OCI-LY1 (cell line): ENCODE measurements around the gene EIF2AK2.
A peak's percentile ranks its signal among the peaks of the same experiment; 100 is the strongest.

Experiments used
- EZH2 ChIP-seq: fragments of 200-600 bp; sonication (generic), shearing (Covaris generic); IDR thresholded peaks from 2 replicates; pipeline ENCODE4 v1.8.0; 2017; ENCODE audit warnings: borderline replicate concordance, mixed run types, mild to moderate bottlenecking, antibody characterized with exemption, low read length, moderate library complexity, mixed read lengths
- TF ChIP-seq, protein P1 (sequence below): fragments of 200-600 bp; sonication (generic), shearing (Covaris generic); IDR thresholded peaks from 2 replicates; pipeline ENCODE4 v1.5.1; 2017; ENCODE audit warnings: mild to moderate bottlenecking, antibody characterized with exemption, low read length, moderate library complexity, mixed read lengths

DNA sequence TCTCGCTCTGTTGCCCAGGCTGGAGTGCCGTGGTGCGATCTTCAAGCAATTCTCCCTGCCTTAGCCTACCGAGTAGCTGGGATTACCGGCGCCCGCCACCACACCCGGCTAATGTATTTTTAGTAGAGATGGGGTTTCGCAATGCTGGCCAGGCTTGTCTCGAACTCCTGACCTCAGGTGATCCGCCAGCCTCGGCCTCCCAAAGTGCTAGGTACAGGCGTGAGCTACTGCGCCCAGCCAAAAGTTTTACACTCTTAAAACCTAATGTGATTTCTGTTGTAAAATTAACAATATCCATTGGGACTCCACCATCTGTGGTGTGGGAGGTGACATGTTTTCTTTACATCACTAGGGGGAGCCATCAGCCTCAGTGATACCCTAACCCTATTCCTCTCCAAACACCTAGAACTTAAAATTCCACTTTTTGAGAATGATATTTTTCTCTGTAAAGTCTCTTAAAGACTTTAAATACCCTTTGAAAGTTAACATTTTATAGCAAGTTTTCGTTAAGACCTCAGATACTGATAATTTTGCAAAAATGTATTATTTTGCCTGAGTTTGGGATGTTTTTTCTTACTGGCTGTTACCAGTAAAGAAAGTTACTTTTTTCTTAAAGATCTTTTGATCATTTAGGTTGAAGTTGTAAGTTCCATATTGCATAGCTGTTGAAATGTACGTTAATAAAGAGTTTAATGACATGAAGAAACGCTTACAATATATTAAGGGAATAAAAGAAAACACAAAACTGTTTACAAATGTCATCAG, 11.6 kb upstream of the EIF2AK2 start:
- TF ChIP-seq, protein P1, sequence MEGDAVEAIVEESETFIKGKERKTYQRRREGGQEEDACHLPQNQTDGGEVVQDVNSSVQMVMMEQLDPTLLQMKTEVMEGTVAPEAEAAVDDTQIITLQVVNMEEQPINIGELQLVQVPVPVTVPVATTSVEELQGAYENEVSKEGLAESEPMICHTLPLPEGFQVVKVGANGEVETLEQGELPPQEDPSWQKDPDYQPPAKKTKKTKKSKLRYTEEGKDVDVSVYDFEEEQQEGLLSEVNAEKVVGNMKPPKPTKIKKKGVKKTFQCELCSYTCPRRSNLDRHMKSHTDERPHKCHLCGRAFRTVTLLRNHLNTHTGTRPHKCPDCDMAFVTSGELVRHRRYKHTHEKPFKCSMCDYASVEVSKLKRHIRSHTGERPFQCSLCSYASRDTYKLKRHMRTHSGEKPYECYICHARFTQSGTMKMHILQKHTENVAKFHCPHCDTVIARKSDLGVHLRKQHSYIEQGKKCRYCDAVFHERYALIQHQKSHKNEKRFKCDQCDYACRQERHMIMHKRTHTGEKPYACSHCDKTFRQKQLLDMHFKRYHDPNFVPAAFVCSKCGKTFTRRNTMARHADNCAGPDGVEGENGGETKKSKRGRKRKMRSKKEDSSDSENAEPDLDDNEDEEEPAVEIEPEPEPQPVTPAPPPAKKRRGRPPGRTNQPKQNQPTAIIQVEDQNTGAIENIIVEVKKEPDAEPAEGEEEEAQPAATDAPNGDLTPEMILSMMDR, result peak; percentile 83
- no peak for TF ChIP-seq EZH2
